COLO829 (cell line): Measurements from ENCODE around the gene ATP8A1.
"Not testable (repeated sequence)": the region's sequence is repeated elsewhere in the genome, so short reads cannot be mapped to it uniquely, and the experiment has no call there.

Source experiments
- DNase-seq: peaks from one replicate; pipeline ENCODE4 v3.0.0; 2012; ENCODE audit warnings: low spot score

The ATP8A1 gene

GRCh38 chr4:42501624-42502401 lies 155.1 kb downstream of the ATP8A1 start:
- no peak for DNase-seq

DNA sequence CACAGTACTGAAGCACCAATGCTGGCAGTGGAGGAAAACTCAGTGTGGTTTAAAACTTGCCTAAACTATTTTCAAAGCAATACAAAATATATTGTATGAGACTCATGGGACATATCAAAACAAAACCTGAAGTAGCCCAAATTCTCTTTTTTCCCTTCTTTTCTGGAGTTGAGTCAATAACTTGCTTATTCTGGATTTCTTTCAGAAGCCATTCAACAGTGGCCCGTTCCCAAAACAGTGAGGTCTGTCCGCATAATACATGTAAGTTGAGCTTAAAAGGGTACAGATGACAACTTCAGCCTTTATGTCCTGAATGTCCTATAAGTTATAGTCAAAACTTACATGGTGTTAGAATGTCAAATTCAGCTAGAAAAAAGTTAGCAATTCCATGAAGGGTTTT lies 158.9 kb downstream of the ATP8A1 start:
- no peak for DNase-seq

- no peak for DNase-seq
These were observed 159.6 kb downstream of the ATP8A1 start for GRCh38 chr4:42497142-42497910.

DNA sequence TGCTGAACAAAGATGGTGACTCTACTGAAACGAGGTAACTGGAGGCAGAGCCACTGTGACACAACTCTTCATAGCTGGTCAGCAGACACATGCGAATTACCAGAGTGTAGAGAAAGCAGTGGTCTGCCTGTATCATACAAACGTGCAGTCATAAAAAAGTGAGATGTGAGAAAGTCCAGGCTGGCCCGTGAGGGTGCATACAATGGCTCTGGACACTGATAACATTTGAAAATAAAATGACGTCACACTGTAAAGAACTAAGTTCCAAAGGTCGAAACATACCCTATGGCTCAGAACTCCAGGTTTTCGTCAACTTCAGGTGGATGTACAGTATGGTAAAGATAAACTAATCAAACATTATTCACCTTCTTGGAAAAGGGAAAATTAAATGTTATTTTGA lies 163.9 kb downstream of the ATP8A1 start:
- no peak for DNase-seq

- no peak for DNase-seq
These were observed 166.9 kb downstream of the ATP8A1 start for GRCh38 chr4:42490015-42490414.

DNA sequence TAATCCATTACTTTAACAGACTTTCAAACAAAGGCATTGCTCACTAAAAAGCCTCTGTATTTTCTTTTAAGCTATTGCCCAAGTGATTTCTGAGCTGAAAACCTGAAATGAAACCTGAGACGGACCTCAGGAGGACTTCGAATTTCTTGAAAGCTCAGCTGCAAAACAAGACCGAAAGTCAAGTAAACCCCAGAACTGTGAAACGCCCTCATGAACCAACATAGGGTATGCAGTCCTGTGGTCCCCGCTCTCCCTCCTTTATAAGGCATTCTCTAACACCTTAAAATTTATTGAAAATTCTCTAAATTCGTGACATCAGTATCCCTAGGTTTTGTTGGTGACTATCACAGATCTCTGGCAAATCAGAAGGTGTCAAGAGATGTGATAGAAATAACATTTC lies 167.8 kb downstream of the ATP8A1 start:
- DNase-seq: no peak

GRCh38 chr4:42488554-42488953 lies 168.4 kb downstream of the ATP8A1 start:
- DNase-seq: no peak

- DNase-seq: no peak
These were observed 168.8 kb downstream of the ATP8A1 start for GRCh38 chr4:42488114-42488513.

DNA sequence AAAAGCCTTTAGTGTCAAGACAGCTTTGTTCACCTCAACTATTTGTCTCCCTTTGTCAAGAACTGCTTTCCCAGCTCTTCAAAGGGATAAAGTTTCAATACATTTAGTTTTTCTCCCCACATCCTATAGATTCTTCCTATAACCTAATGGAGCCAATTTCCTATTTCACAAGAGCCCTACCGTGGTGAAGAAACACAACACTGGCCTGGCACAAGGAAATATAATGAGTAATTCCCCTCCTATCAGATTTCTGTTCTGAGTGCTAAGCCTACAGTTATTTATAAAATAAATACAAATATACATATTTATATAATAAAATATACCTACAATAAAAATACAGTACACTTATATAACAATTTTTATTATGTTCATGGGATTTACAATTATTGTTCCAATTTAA lies 169.7 kb downstream of the ATP8A1 start:
- DNase-seq: no peak

DNA sequence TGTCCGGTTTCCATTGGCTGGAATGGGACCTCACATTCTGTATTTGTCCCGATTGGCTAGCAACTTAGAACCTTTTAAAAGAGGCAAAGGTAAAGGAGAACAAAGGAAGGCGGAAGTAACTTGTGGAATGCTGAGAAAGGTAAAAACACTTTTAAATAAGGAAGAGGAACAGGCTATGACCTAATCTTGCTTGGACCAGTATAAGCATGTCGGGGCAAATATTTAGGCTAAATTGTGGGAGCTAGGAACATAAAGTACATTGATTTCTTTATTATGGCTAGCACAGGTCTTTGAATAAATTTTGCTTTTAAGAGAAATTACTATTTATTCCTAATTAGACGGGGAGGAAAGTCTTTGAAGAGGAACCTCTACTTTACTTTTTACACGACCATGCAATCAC lies 170.7 kb downstream of the ATP8A1 start:
- not testable (repeated sequence) for DNase-seq

DNA sequence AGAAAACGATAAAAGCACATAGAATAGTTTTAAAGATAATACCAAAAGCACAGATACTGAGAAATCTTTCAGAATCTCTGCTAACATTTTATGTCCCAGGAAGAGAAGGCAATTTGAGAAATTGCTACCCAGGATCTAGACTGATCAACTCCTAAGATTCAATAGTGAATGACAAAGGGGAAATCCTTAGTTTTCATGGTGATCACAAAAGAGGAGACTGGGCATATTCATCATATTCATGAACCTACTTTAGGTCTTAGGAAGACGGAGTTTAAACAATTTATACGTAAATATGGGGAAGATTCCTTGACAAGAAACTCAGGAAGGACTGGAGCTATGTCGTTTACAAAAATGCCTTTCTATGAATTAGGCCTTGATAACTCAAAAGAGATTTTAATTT lies 172.3 kb downstream of the ATP8A1 start:
- no peak for DNase-seq

- no peak for DNase-seq
These were observed 173.2 kb downstream of the ATP8A1 start for GRCh38 chr4:42483426-42484379.

DNA sequence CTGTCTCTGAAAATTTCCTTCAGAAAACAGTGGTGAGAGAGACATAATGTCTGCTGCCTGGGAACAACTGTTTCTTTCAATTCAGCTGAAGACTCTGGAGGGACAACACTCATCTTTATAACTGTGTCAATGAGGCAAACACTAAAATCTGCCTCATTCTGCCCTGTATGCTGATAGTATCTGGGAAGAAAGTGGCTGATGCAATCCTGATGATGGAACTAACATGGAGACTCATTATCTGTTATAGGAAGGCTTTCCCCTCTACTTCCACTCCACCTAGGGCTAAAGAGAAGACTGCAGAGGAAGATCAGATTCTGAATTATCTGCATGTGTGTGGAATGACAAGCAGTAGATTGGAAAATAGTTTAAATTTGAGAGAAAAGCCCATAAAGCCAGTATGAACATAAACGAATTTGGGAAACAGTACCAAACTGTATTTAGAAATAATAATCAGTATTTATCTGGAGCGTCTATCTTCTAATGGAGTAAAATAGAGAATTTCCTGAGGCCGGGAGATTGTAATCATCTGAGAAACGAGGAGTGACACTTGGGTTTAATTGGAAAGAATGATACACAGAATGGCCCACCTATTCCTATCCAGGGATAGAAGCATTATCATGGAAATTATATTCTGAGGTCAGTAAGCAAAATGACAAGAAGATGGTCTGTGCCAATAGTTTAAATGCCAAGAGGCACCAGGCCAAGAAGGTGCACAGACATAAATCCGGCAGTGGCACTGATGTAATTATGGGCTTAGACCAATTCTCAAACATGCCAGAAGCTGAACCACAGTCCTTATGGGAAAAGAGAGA lies 174.2 kb downstream of the ATP8A1 start:
- no peak for DNase-seq

DNA sequence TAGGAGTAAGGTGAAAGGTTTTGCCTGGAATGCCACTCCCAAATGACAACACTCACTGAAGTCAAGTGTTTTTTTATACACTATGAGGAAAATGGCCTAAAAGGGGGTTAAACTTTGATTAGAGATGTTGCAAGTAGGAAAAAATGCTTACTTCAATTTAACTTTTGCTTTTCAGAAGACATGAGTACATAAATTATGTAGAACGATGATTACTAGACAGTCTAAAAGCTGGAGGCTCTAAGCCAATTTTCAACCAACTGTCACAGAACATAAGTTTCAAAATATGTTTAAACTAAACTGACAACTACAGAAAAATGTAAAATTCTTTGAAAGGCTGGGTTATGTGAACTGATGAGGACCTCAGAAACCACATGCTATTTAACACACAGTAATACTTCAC lies 176.2 kb downstream of the ATP8A1 start:
- no peak for DNase-seq

DNA sequence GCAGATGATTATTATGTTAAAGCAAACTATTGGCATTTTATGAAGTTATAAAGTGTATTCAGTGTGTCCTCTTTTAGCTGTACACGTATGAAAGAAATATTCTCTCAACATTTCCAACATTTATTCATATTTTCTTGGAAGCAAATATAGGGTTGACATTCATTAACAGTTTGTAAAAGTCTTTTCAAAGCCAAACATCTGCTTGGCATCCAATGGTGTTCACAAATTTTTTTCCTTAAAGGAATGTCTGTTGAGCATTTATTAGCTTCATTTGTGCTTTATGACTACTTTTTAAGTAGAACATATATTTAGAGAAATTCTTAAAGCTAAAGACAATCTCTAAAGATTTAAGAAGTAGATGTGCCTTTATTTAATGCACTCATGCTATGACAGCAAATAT lies 176.6 kb downstream of the ATP8A1 start:
- no peak for DNase-seq

DNA sequence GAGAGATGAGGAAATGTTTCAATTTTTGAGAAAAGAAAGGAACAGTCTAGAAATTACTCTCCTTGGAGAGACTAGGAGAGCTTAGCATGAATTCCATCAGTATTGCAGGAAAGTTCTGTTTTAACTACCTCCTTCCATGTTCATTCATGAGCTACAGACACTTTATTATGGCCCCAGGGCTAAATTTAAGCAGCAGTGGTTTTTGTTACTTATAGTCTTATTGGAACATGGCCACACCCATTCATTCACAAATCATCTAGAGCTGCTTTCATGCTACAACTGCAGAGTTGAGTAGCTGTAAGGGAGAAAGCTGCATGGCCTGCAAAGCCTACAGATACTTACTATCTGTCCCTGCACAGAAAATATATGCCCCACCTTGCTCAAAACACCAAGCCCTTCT lies 178.0 kb downstream of the ATP8A1 start:
- DNase-seq: peak; percentile 1

GRCh38 chr4:42478509-42478908 lies 178.4 kb downstream of the ATP8A1 start:
- DNase-seq: no peak

DNA sequence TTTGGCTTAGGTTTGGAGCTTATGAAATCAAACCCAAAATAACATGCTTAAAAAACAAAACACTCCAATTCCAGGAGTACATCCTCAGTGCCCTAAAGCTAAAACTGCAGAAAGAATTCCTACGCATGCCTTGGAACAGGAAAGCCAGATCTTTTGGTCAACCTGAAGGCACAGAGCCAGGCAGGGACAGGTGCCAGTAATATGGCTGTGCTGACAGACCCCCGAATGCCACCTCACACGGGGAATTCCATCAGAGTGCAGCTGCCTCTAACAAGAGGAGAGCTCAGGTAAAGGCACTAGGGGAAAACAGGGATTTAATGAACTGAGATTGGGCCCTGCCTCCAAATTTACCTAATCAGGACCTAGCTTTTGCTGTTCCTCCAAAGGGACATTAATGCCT lies 182.5 kb downstream of the ATP8A1 start:
- DNase-seq: no peak

- no peak for DNase-seq
These were observed 183.7 kb downstream of the ATP8A1 start for GRCh38 chr4:42473071-42473684.

DNA sequence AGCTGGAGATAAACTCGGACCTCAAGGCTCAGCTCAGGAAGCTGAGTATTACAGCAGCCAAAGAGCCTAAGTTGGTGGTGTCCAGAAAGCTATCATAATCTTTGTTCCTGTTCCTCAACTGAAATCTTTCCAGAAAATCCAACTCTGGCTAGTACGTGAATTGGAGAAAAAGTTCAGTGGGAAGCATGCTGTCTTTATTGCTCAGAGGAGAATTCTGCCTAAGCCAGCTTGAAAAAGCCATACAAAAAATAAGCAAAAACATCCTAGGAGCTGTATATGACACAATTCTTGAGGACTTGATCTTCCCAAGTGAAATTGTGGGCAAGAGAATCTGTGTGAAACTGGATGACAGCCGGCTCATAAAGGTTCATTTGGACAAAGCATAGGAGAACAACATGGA lies 185.0 kb downstream of the ATP8A1 start:
- DNase-seq: no peak

- DNase-seq: no peak
These were observed 186.9 kb downstream of the ATP8A1 start for GRCh38 chr4:42470023-42470422.
